GM12801 (cell line): Measurements from ENCODE around the gene TMEM240.

Experiments used
- CTCF ChIP-seq: IDR thresholded peaks from one replicate; pipeline ENCODE4 v1.5.1; 2011; ENCODE audit warnings: control low read depth; ENCODE audit not compliant: insufficient read length; ENCODE audit errors: extremely low read depth

Gene TMEM240

GRCh38 chr1:1540090-1540817, at the start of gene TMEM240:
TMEM240 (minus strand) TSS chr1:1540624; CDS start chr1:1540346, 278 bp downstream.
- no peak for TF ChIP-seq CTCF

- no peak for TF ChIP-seq CTCF
Measured at GRCh38 chr1:1583347-1584010, 43.1 kb upstream of the TMEM240 start.

GRCh38 chr1:1582585-1583346, 42.3 kb upstream of the TMEM240 start:
- TF ChIP-seq CTCF, result no peak

GRCh38 chr1:1578371-1578940, 38.0 kb upstream of the TMEM240 start:
- TF ChIP-seq CTCF, result no peak

GRCh38 chr1:1577367-1578011, 37.1 kb upstream of the TMEM240 start:
- TF ChIP-seq CTCF, result no peak

- TF ChIP-seq CTCF, result no peak
Measured at GRCh38 chr1:1574721-1575537, 34.5 kb upstream of the TMEM240 start, which contains the start of gene SSU72. SSU72 (minus strand) TSS chr1:1574863; CDS start chr1:1574557, 306 bp downstream.
